Measurements from ENCODE around the gene TEAD2.
A peak's percentile ranks its signal among the peaks of the same experiment; 100 is the strongest.

TEAD2 gene

GRCh38 chr19:49347835-49348234 is 14.4 kb downstream of the TEAD2 start:
- H3K4me3 ChIP-seq (ENCODE audit: low read length): no peak overlapping the region
- peak; percentile 38 for TF ChIP-seq CTCF (IDR thresholded peaks at IDR 0.05; ENCODE audit: insufficient read depth, low read depth, low read length, missing control alignments)
- DNase-seq (ENCODE audit: low read depth): peak; percentile 72

- no peak overlapping the region for H3K4me3 ChIP-seq (ENCODE audit: low read length)
- TF ChIP-seq CTCF (IDR thresholded peaks at IDR 0.05; ENCODE audit: insufficient read depth, low read depth, low read length, missing control alignments): no peak
- no peak for DNase-seq (ENCODE audit: low read depth)
Observed at GRCh38 chr19:49347191-49347590, 15.0 kb downstream of the TEAD2 start.

GRCh38 chr19:49344505-49345423 is 17.5 kb downstream of the TEAD2 start:
- TF ChIP-seq CTCF (IDR thresholded peaks at IDR 0.05; ENCODE audit: insufficient read depth, low read depth, low read length, missing control alignments): no peak
- no peak for DNase-seq (ENCODE audit: low read depth)
- H3K4me3 ChIP-seq (ENCODE audit: low read length): no peak overlapping the region

GRCh38 chr19:49343123-49343522 is 19.1 kb downstream of the TEAD2 start:
- no peak for DNase-seq (ENCODE audit: low read depth)
- H3K4me3 ChIP-seq (ENCODE audit: low read length): no peak overlapping the region
- no peak for TF ChIP-seq CTCF (IDR thresholded peaks at IDR 0.05; ENCODE audit: insufficient read depth, low read depth, low read length, missing control alignments)

GRCh38 chr19:49342291-49342721 is 19.9 kb downstream of the TEAD2 start:
- DNase-seq (ENCODE audit: low read depth): no peak
- no peak for TF ChIP-seq CTCF (IDR thresholded peaks at IDR 0.05; ENCODE audit: insufficient read depth, low read depth, low read length, missing control alignments)
- no peak overlapping the region for H3K4me3 ChIP-seq (ENCODE audit: low read length)

GRCh38 chr19:49340865-49341718 is 21.1 kb downstream of the TEAD2 start:
- DNase-seq (ENCODE audit: low read depth): no peak
- TF ChIP-seq CTCF (IDR thresholded peaks at IDR 0.05; ENCODE audit: insufficient read depth, low read depth, low read length, missing control alignments): no peak
- no peak overlapping the region for H3K4me3 ChIP-seq (ENCODE audit: low read length)
